Femur (tissue), 1 donor: ENCODE data around the gene NDUFS5.
"Not testable (repeated sequence)": the region's sequence is repeated elsewhere in the genome, so short reads cannot be mapped to it uniquely, and the experiment has no call there.

Source experiments
- DNase-seq: peaks from one replicate; pipeline ENCODE4 v3.0.0-alpha.2; 2017

NDUFS5 gene

DNA sequence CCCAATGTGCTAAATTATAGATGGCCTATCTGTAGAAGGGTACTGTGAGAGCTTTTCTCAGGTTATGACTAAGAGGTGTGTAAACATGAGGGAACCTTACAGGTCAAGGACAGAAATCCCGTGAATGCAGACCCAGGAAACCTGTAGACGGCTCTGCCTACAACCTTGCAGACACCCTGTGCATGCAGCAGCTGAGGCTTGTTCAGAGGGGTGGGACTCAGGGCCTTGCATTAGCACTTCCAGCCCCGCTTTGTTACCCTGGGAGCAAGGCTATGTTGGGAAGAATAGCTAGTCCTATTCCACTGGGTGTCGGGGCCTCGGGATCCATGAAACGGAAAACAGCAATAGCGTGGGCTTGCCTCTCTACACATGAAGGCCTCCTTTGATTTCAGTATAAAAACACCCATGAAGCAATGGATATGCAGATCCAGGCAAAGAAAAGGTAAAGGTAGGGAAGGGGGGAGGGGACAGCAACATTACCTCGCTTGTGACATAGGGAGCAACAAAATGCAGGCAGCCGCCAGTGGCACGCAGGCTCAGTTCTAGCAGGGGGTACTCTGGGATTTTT lies 9.5 kb upstream of the NDUFS5 start:
- DNase-seq: no peak

GRCh38 chr1:39017266-39017665 lies 8.9 kb upstream of the NDUFS5 start:
- no peak for DNase-seq

DNA sequence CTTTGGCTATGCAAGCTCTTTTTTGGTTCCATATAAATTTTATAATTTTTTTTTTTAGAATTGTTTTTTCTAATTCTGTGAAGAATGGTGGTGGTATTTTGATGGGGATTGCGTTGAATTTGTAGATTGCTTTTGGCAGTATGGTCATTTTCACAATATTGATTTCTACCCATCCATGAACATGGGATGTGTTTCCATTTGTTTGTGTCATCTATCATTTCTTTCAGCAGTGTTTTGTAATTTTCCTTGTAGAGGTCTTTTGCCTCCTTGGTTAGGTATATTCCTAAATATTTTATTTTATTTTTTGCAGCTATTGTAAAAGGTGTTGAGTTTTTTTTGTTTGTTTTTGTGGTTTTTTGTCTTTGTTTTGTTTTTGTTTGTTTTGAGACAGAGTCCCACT lies 5.7 kb upstream of the NDUFS5 start:
- not testable (repeated sequence) for DNase-seq

GRCh38 chr1:39021426-39021825 lies 4.7 kb upstream of the NDUFS5 start:
- DNase-seq: no peak

- DNase-seq: no peak
These were observed 3.0 kb upstream of the NDUFS5 start for GRCh38 chr1:39023140-39023539.

DNA sequence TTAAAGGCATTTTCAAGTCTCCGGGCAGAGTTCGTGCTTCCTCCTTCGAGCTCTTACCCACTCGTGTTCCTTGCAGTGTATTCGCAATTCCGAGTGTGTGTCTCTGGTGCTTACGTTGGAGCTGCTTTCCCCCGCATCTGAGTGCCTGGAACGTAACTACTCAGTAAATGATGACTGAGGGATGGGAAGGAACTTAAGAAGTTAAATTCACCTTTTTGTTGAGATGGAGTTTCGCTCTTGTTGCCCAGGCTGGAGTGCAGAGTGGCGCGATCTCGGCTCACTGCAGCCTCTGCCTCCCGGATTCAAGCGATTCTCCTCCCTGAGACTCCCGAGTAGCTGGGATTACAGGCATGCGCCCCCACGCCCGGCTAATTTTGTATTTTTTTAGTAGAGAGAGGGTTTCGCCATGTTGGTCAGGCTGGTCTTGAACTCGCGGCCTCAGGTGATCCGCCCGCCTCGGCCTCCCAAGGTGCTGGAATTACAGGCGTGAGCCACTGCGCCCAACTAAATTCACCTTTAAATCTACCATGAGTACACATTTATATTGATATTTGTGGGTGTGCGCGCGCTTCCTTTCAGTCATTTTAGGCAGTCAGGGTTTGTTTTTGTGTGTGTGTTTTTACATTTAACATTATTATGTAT lies 837 bp downstream of the NDUFS5 start:
- DNase-seq: no peak

- no peak for DNase-seq
These were observed 8.0 kb downstream of the NDUFS5 start for GRCh38 chr1:39034114-39034654.

- no peak for DNase-seq
These were observed 10.5 kb downstream of the NDUFS5 start for GRCh38 chr1:39036678-39037077.

DNA sequence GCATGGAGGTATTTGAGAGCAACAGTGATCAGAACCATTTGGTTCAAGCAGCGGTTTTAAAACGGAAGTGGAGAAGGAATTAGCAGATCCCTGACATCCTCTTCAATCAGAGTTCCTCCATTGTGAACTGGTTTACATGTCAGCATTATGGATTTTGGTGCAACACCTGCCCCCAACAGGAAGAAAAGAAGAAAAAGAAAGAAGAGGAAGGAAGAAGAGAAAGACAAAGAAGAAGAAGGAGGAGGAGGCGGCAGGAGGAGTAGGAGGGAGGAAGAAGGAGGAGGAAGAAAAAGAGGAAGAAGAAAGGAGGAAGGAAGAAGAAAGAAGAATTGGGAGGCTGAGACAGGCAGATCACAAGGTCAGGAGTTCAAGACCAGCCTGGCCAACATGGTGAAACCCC lies 17.4 kb downstream of the NDUFS5 start:
- DNase-seq: no peak

DNA sequence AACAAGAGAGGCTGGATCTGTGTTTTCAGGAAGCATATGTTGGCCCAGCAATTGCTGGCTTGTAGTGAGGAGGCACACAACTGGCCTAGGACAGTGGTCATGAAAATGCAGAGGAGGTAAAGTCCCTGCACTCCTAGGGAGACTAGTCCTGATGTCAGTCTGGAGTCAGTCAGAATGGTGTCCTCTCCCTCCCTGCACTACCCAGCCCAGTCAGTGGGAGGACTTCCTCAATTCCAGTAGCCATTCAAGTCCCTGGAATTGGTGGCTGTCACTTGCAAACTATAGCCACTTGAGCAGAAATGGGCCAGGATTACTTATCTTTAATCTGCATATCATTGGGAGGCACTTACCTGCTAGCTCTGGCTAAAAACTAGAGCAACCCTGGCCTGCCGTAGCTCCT lies 18.6 kb downstream of the NDUFS5 start:
- DNase-seq: no peak

DNA sequence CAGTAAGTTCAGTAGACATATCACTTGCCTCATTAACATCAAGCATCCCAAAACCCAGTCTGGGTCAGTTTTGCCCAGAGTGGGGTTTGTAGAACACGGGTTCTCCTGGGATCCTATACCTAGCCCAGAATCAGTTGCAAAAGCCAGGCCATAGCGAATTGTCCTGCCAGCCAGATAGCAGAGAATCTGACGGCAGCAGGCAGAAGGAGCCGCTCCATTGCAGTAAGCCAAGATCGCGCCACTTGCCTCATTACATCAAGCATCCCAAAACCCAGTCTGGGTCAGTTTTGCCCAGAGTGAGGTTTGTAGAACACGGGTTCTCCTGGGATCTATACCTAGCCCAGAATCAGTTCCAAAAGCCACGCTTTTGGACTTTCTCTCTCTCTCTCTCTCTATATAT lies 19.1 kb downstream of the NDUFS5 start:
- DNase-seq: no peak

- no peak for DNase-seq
These were observed 20.6 kb downstream of the NDUFS5 start for GRCh38 chr1:39046613-39047210.

DNA sequence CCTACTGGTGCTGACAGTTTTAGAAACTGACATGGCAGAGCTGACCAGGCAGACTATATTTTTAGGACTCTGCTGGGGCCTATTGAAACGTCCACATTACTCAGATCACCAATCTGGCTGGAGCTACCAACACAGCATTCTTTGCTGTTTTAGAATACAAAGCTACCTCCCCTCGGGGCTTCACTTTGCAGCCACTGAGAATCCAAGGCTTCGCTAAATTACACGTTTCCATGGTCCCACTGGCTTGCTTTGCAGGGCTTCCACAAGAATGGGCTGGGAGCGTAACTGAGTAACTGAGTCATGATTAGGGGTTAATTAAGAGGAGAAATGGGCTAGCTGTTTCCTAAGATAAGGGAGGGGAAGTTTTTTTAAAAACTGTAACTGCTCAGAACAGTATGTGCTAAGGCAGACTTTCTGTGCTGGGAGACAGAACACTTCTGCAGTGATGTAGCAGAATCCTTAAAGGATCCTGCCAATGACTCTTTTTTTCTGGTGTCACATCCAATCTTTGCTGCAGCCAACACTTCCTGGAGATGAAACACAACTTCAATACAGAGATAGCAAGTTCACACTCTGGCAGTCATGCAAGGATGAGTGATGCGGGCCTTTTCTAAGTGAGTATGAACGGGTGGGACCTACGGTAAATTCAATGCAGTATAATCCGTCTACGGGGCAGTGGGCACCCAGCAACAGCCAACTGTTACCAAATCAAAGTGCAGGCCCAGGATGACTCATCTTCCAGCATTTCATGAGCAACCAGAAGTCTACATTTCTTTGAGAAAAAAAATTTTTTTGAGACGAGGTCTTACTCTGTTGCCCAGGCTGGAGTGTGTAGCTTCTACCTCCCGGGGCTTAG lies 21.5 kb downstream of the NDUFS5 start:
- no peak for DNase-seq

- DNase-seq: no peak
These were observed 22.7 kb downstream of the NDUFS5 start for GRCh38 chr1:39048745-39049370.

DNA sequence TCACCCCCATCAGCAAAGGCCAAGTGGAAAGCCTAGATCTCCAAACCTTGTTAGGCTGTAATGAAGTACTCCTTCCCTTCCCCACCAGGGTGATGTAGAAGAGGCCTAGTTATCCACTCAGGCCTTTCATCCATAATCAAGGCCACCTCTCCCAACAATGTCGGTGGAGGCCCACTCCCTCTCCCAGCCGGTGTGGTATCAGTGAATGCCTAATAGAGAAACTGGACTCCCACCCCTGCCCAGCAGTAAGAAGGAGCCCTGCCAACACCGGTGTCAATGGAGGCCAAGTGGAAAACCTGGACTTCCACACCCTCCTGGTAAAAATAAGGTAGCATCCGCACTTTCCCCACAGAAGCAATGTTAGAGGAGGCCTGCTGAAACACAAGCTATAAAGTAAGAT lies 23.9 kb downstream of the NDUFS5 start:
- DNase-seq: no peak

- DNase-seq: not testable (repeated sequence)
These were observed 25.2 kb downstream of the NDUFS5 start for GRCh38 chr1:39051193-39051850.

GRCh38 chr1:39051956-39052355 lies 25.8 kb downstream of the NDUFS5 start:
- DNase-seq: no peak

- DNase-seq: not testable (repeated sequence)
These were observed 29.1 kb downstream of the NDUFS5 start for GRCh38 chr1:39055213-39055710.

DNA sequence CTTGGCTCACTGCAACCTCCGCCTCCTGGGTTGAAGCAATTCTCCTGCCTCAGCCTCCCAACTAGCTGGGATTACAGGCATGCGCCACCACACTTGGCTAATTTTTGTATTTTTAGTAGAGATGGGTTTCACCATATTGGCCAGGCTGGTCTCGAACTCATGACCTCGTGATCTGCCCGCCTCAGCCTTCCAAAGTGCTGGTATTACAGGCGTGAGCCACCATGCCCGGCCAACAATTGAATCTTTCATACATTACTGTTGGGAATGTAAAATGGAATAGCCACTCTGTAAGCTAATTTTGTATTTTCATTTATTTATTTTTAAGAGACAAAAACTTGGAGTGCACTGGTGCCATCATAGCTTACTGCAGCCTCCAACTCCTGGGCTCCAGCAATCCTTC lies 35.4 kb downstream of the NDUFS5 start:
- DNase-seq: not testable (repeated sequence)

GRCh38 chr1:39061951-39062350 lies 35.8 kb downstream of the NDUFS5 start:
- DNase-seq: no peak

GRCh38 chr1:39063191-39063590 lies 37.0 kb downstream of the NDUFS5 start:
- DNase-seq: no peak

GRCh38 chr1:39063775-39064174 lies 37.6 kb downstream of the NDUFS5 start:
- DNase-seq: no peak
